WTC11 (cell line): ENCODE results near the gene SHPK.

Experiments used
- AFF4 ChIP-seq: sonication (generic); formaldehyde crosslinking; IDR thresholded peaks from 2 replicates; pipeline ENCODE4 v1.8.1; 2023; ENCODE audit warnings: mild to moderate bottlenecking, missing genetic modification reagents, borderline replicate concordance
- ARID4B ChIP-seq: sonication (generic); formaldehyde crosslinking; IDR thresholded peaks from 2 replicates; pipeline ENCODE4 v1.8.0; 2023; ENCODE audit warnings: missing genetic modification reagents, mild to moderate bottlenecking, borderline replicate concordance
- CTCF ChIP-seq: fragments of 200-600 bp; IDR thresholded peaks from 2 replicates; pipeline ENCODE4 v1.8.0; 2022; ENCODE audit warnings: antibody characterized with exemption
- FOXK1 ChIP-seq: sonication (generic); formaldehyde crosslinking; IDR thresholded peaks from 2 replicates; pipeline ENCODE4 v1.8.0; 2022; ENCODE audit warnings: mild to moderate bottlenecking, moderate library complexity, missing genetic modification reagents
- MAX ChIP-seq: sonication (generic); formaldehyde crosslinking; IDR thresholded peaks from 2 replicates; pipeline ENCODE4 v1.8.0; 2022; ENCODE audit warnings: mild to moderate bottlenecking, missing genetic modification reagents
- NFE2L1 ChIP-seq: sonication (generic); formaldehyde crosslinking; IDR thresholded peaks from 2 replicates; pipeline ENCODE4 v1.8.1; 2023; ENCODE audit warnings: missing genetic modification reagents
- NFYB ChIP-seq: sonication (generic); formaldehyde crosslinking; conservative IDR thresholded peaks from 2 replicates; pipeline ENCODE4 v1.8.0; 2022; ENCODE audit warnings: low read depth, missing genetic modification reagents
- SMAD4 ChIP-seq: sonication (generic); formaldehyde crosslinking; IDR thresholded peaks from 2 replicates; pipeline ENCODE4 v1.8.0; 2022; ENCODE audit warnings: mild to moderate bottlenecking, missing genetic modification reagents
- STAT6 ChIP-seq: sonication (generic); formaldehyde crosslinking; conservative IDR thresholded peaks from 2 replicates; pipeline ENCODE4 v1.8.1; 2023; ENCODE audit warnings: mild to moderate bottlenecking, low read depth, missing genetic modification reagents, moderate library complexity
- USF2 ChIP-seq: sonication (generic); formaldehyde crosslinking; IDR thresholded peaks from 2 replicates; pipeline ENCODE4 v1.8.1; 2023; ENCODE audit warnings: mild to moderate bottlenecking, missing genetic modification reagents, moderate library complexity
- ZNF317 ChIP-seq: sonication (generic); formaldehyde crosslinking; IDR thresholded peaks from 2 replicates; pipeline ENCODE4 v1.8.1; 2023; ENCODE audit warnings: low read depth, mild to moderate bottlenecking, moderate library complexity, missing genetic modification reagents, borderline replicate concordance

- peak; percentile 92 for TF ChIP-seq MAX (CRISPR knock-in tag)
- peak; percentile 65 for TF ChIP-seq NFYB (CRISPR knock-in tag)
- TF ChIP-seq USF2 (CRISPR knock-in tag) = peak; percentile 100
- TF ChIP-seq CTCF = no peak
- TF ChIP-seq FOXK1 (CRISPR knock-in tag) = peak; percentile 67; the same call in 1 of the 2 replicates
- peak; percentile 52 for TF ChIP-seq ARID4B (CRISPR knock-in tag)
- TF ChIP-seq SMAD4 (CRISPR knock-in tag) = no peak
- TF ChIP-seq AFF4 (CRISPR knock-in tag) = no peak
- no peak for TF ChIP-seq NFE2L1
- TF ChIP-seq ZNF317 (CRISPR knock-in tag) = no peak
- no peak for TF ChIP-seq STAT6
Measured at GRCh38 chr17:3636154-3636907, at the start of gene SHPK, which contains the start of gene CTNS.
